GM23338 (cell line): ENCODE measurements around the gene STK32C. TPM values are rescaled to one million over a fixed set of nuclear protein-coding genes. Genes with fewer than 3 reads are reported as not detected.

ENCODE experiments used
- ATAC-seq: fragments of 200-7000 bp; cut with Tn5 transposase; 3 replicates; pipeline ENCODE4 v1.9.1; 2020
- DNase-seq: peaks from one replicate; pipeline ENCODE4 v3.0.0-alpha.2; 2015; ENCODE audit warnings: low spot score
- H2AFZ ChIP-seq: fragments of 200-600 bp; sonication (generic); 2 replicates; pipeline ENCODE4 v1.8.0; 2016; ENCODE audit warnings: antibody characterized with exemption, mild to moderate bottlenecking, moderate library complexity
- H3F3A ChIP-seq: fragments of 200-600 bp; sonication (generic); replicated peaks from 2 replicates; pipeline ENCODE4 v1.8.0; 2017; ENCODE audit warnings: antibody characterized with exemption, mixed run types, low read depth
- H3K27ac ChIP-seq: fragments of 200-600 bp; sonication (generic); 2 replicates; pipeline ENCODE4 v1.6.1; 2016; ENCODE audit warnings: low read depth
- H3K27me3 ChIP-seq: fragments of 200-600 bp; sonication (generic); 2 replicates; pipeline ENCODE4 v1.8.0; 2016; ENCODE audit warnings: mild to moderate bottlenecking, mixed run types, moderate library complexity; ENCODE audit not compliant: insufficient read depth
- H3K36me3 ChIP-seq: fragments of 200-600 bp; sonication (generic); 2 replicates; pipeline ENCODE4 v1.8.0; 2016; ENCODE audit warnings: mild to moderate bottlenecking; ENCODE audit not compliant: insufficient read depth
- H3K4me1 ChIP-seq: fragments of 200-600 bp; sonication (generic); 2 replicates; pipeline ENCODE4 v1.8.0; 2016; ENCODE audit warnings: mild to moderate bottlenecking, moderate library complexity; ENCODE audit not compliant: insufficient read depth
- H3K4me2 ChIP-seq: fragments of 200-600 bp; sonication (generic); 2 replicates; pipeline ENCODE4 v1.7.1; 2017; ENCODE audit warnings: mixed run types
- H3K4me3 ChIP-seq: fragments of 200-600 bp; sonication (generic); 2 replicates; pipeline ENCODE4 v1.6.1; 2016; ENCODE audit warnings: mixed run types
- H3K79me2 ChIP-seq: fragments of 200-600 bp; sonication (generic); replicated peaks from 2 replicates; pipeline ENCODE4 v1.8.0; 2017; ENCODE audit warnings: mild to moderate bottlenecking; ENCODE audit not compliant: insufficient read depth
- H3K9me2 ChIP-seq: fragments of 200-600 bp; sonication (generic); 2 replicates; pipeline ENCODE4 v1.8.0; 2017; ENCODE audit not compliant: insufficient read depth
- H4K20me1 ChIP-seq: fragments of 200-600 bp; sonication (generic); replicated peaks from 2 replicates; pipeline ENCODE4 v1.8.0; 2017; ENCODE audit warnings: mild to moderate bottlenecking; ENCODE audit not compliant: insufficient read depth
- H3K27ac Mint-ChIP-seq: 2 replicates; pipeline ENCODE4 v1.8.0; 2020; ENCODE audit warnings: inconsistent platforms, mild to moderate bottlenecking, moderate library complexity, mixed read lengths
- H3K27me3 Mint-ChIP-seq: 3 replicates; pipeline ENCODE4 v1.8.0; 2022; ENCODE audit warnings: low read depth, mild to moderate bottlenecking, moderate library complexity, mixed read lengths, inconsistent platforms; ENCODE audit not compliant: insufficient read depth, poor library complexity
- H3K36me3 Mint-ChIP-seq: 3 replicates; pipeline ENCODE4 v1.8.0; 2021; ENCODE audit warnings: low read depth, mild to moderate bottlenecking, inconsistent platforms, moderate library complexity, mixed read lengths
- H3K4me1 Mint-ChIP-seq: 3 replicates; pipeline ENCODE4 v1.8.0; 2020; ENCODE audit warnings: mild to moderate bottlenecking, inconsistent platforms, mixed read lengths
- H3K4me3 Mint-ChIP-seq: 3 replicates; pipeline ENCODE4 v1.8.0; 2021; ENCODE audit warnings: moderate library complexity, mild to moderate bottlenecking, inconsistent platforms, mixed read lengths
- H3K9me3 Mint-ChIP-seq: 3 replicates; pipeline ENCODE4 v1.8.0; 2020; ENCODE audit warnings: moderate library complexity, mild to moderate bottlenecking, inconsistent platforms, mixed read lengths
- CREB1 ChIP-seq: fragments of 250-450 bp; sonication (Bioruptor Pico); IDR thresholded peaks from 2 replicates; pipeline ENCODE4 v1.5.0; 2020; ENCODE audit warnings: low read depth, mild to moderate bottlenecking, moderate library complexity
- EZH2 ChIP-seq: fragments of 200-600 bp; sonication (generic); IDR thresholded peaks from one replicate; pipeline ENCODE4 v1.8.0; 2017; ENCODE audit warnings: antibody characterized with exemption, mild to moderate bottlenecking, low read depth; ENCODE audit not compliant: unreplicated experiment
- EZH2phosphoT487 ChIP-seq: fragments of 200-600 bp; sonication (generic); IDR thresholded peaks from one replicate; pipeline ENCODE4 v1.8.1; 2018; ENCODE audit warnings: antibody characterized with exemption; ENCODE audit not compliant: unreplicated experiment
- JUNB ChIP-seq: IDR thresholded peaks from one replicate; pipeline ENCODE4 v1.6.1; 2016; ENCODE audit warnings: antibody characterized with exemption; ENCODE audit not compliant: unreplicated experiment
- POLR2AphosphoS5 ChIP-seq: IDR thresholded peaks from 2 replicates; pipeline ENCODE4 v1.6.1; 2016; ENCODE audit warnings: antibody characterized with exemption, low read depth
- ZNF114 ChIP-seq: fragments of 250-450 bp; sonication (Bioruptor Pico); IDR thresholded peaks from 2 replicates; pipeline ENCODE4 v1.5.0; 2020; ENCODE audit warnings: mild to moderate bottlenecking, moderate library complexity
- ZNF331 ChIP-seq: fragments of 250-450 bp; sonication (Bioruptor Pico); IDR thresholded peaks from 2 replicates; pipeline ENCODE4 v1.5.0; 2020; ENCODE audit warnings: low read depth, mild to moderate bottlenecking, moderate library complexity
- polyA plus RNA-seq: library from polyadenylated mRNA; unstranded; fragments of >200 nt; fragmentation: Nextera tagmentation; extraction: Ambion mirVana; gene quantifications from 2 replicates; pipeline ENCODE4 v1.2.1, GENCODE V29; 2016
- total RNA-seq: library from RNA; depleted of rRNA; stranded (reverse); fragments of >200 nt; shearing (Covaris generic); gene quantifications from 2 replicates; pipeline ENCODE4 v1.2.3, GENCODE V29; 2014
- TF ChIP-seq, protein P1 (sequence below): IDR thresholded peaks from one replicate; pipeline ENCODE4 v1.6.1; 2018; ENCODE audit warnings: antibody characterized with exemption; ENCODE audit not compliant: unreplicated experiment
- TF ChIP-seq, protein P2 (sequence below): IDR thresholded peaks from 2 replicates; pipeline ENCODE4 v1.6.1; 2016; ENCODE audit warnings: antibody characterized with exemption
- TF ChIP-seq, protein P3 (sequence below), 2 experiments: fragments of 200-600 bp in 1 of 2; sonication (generic) in 1 of 2; conservative IDR thresholded peaks; 2 replicates each; pipeline versions ENCODE4 v1.5.1 to v1.6.1; 2016 to 2017; ENCODE audit warnings: antibody characterized with exemption in 2 of 2, low read depth in 2 of 2, mild to moderate bottlenecking in 2 of 2, moderate library complexity in 1 of 2
- TF ChIP-seq, protein P4 (sequence below): fragments of 250-450 bp; sonication (Bioruptor Pico); IDR thresholded peaks from 2 replicates; pipeline ENCODE4 v1.5.0; 2020; ENCODE audit warnings: mild to moderate bottlenecking, moderate library complexity

Gene STK32C
- total and polyA plus RNA-seq, 2 experiments from 2014 or later: 10.2 to 20.5 TPM

DNA sequence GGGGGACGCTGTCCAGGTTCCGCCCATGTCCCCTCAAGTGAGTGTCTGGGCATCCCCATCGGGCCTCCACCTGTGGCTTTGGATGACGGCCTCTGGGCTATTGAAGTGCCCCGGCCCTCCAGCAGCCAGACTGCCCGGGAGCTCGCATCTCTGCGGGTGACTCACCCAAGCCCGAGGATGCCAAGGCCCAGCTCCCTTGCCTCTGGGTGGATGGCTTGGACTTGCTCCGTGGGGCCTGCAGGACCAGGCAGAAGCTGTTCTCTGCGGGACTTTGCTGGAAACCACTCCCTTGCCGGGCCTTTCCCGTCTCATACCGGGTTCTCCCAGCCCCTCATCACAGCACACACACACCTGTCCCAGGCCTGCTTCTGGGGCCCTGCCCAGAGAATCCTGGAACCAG is 98.6 kb downstream of the STK32C start (continued):
- TF ChIP-seq, protein P1, sequence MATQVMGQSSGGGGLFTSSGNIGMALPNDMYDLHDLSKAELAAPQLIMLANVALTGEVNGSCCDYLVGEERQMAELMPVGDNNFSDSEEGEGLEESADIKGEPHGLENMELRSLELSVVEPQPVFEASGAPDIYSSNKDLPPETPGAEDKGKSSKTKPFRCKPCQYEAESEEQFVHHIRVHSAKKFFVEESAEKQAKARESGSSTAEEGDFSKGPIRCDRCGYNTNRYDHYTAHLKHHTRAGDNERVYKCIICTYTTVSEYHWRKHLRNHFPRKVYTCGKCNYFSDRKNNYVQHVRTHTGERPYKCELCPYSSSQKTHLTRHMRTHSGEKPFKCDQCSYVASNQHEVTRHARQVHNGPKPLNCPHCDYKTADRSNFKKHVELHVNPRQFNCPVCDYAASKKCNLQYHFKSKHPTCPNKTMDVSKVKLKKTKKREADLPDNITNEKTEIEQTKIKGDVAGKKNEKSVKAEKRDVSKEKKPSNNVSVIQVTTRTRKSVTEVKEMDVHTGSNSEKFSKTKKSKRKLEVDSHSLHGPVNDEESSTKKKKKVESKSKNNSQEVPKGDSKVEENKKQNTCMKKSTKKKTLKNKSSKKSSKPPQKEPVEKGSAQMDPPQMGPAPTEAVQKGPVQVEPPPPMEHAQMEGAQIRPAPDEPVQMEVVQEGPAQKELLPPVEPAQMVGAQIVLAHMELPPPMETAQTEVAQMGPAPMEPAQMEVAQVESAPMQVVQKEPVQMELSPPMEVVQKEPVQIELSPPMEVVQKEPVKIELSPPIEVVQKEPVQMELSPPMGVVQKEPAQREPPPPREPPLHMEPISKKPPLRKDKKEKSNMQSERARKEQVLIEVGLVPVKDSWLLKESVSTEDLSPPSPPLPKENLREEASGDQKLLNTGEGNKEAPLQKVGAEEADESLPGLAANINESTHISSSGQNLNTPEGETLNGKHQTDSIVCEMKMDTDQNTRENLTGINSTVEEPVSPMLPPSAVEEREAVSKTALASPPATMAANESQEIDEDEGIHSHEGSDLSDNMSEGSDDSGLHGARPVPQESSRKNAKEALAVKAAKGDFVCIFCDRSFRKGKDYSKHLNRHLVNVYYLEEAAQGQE: no peak
- TF ChIP-seq, protein P2, sequence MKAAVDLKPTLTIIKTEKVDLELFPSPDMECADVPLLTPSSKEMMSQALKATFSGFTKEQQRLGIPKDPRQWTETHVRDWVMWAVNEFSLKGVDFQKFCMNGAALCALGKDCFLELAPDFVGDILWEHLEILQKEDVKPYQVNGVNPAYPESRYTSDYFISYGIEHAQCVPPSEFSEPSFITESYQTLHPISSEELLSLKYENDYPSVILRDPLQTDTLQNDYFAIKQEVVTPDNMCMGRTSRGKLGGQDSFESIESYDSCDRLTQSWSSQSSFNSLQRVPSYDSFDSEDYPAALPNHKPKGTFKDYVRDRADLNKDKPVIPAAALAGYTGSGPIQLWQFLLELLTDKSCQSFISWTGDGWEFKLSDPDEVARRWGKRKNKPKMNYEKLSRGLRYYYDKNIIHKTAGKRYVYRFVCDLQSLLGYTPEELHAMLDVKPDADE: no peak
- no peak for TF ChIP-seq EZH2
- TF ChIP-seq CREB1 (CRISPR knock-in tag): no peak
- no peak for TF ChIP-seq ZNF114 (CRISPR knock-in tag)

DNA sequence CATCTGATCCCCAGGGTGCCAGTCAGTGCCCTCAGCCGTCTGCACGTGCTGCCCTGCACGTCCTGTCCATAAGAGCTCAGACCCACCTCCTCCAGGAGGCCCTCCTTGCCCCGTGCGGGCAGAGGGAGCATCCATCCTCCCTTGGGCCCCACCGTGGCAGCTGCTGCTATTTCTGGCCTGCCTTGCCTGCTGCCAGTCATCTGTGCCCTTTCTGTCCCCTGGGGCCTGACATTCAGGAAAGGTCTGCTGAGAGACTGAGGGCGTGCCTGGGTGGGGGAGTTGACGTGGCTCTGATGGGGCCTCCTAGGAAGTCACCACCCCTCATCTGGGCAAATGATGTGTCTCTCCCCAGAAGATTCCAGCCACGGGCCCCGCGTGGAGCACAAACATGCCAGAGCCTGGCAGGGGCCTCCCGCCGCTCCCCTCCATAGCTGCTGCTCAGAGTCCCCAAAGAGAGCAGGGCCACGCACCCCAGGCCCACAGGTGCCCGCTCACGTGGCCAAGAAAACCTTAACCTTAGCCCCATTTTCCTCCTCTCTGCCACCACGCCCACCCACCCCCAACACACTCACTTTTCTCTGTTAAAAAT is 99.2 kb downstream of the STK32C start:
- no peak for ATAC-seq
- Mint-ChIP-seq H3K27ac (no peak overlapping the region), H3K4me1 (no peaks in the 10 kb centered on the region), H3K4me3 (no peak overlapping the region), H3K27me3 (peaks cover 4% of the 10 kb centered on the region), H3K36me3 (peaks cover 2% of the 10 kb centered on the region; the same call in 2 of the 3 replicates), H3K9me3 (peaks cover 2% of the 10 kb centered on the region; the same call in 1 of the 3 replicates)
- no peaks in the 10 kb centered on the region for H3F3A ChIP-seq
- no peaks in the 10 kb centered on the region for H4K20me1 ChIP-seq
- no peak overlapping the region for H3K4me2 ChIP-seq
- no peak overlapping the region for H3K27ac ChIP-seq
- no peaks in the 10 kb centered on the region for H3K9me2 ChIP-seq
- H3K4me1 ChIP-seq: no peaks in the 10 kb centered on the region
- no peaks in the 10 kb centered on the region for H3K36me3 ChIP-seq
- H3K27me3 ChIP-seq: no peaks in the 10 kb centered on the region
- no peak overlapping the region for H3K4me3 ChIP-seq
- DNase-seq: no peak
- no peak overlapping the region for H2AFZ ChIP-seq
- H3K79me2 ChIP-seq: no peaks in the 10 kb centered on the region
- no peak for TF ChIP-seq EZH2
- TF ChIP-seq, protein P3, sequence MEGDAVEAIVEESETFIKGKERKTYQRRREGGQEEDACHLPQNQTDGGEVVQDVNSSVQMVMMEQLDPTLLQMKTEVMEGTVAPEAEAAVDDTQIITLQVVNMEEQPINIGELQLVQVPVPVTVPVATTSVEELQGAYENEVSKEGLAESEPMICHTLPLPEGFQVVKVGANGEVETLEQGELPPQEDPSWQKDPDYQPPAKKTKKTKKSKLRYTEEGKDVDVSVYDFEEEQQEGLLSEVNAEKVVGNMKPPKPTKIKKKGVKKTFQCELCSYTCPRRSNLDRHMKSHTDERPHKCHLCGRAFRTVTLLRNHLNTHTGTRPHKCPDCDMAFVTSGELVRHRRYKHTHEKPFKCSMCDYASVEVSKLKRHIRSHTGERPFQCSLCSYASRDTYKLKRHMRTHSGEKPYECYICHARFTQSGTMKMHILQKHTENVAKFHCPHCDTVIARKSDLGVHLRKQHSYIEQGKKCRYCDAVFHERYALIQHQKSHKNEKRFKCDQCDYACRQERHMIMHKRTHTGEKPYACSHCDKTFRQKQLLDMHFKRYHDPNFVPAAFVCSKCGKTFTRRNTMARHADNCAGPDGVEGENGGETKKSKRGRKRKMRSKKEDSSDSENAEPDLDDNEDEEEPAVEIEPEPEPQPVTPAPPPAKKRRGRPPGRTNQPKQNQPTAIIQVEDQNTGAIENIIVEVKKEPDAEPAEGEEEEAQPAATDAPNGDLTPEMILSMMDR (conservative IDR thresholded peaks at IDR 0.05; ENCODE audit: low read depth in 2 of 2): no peak
- TF ChIP-seq, protein P4, sequence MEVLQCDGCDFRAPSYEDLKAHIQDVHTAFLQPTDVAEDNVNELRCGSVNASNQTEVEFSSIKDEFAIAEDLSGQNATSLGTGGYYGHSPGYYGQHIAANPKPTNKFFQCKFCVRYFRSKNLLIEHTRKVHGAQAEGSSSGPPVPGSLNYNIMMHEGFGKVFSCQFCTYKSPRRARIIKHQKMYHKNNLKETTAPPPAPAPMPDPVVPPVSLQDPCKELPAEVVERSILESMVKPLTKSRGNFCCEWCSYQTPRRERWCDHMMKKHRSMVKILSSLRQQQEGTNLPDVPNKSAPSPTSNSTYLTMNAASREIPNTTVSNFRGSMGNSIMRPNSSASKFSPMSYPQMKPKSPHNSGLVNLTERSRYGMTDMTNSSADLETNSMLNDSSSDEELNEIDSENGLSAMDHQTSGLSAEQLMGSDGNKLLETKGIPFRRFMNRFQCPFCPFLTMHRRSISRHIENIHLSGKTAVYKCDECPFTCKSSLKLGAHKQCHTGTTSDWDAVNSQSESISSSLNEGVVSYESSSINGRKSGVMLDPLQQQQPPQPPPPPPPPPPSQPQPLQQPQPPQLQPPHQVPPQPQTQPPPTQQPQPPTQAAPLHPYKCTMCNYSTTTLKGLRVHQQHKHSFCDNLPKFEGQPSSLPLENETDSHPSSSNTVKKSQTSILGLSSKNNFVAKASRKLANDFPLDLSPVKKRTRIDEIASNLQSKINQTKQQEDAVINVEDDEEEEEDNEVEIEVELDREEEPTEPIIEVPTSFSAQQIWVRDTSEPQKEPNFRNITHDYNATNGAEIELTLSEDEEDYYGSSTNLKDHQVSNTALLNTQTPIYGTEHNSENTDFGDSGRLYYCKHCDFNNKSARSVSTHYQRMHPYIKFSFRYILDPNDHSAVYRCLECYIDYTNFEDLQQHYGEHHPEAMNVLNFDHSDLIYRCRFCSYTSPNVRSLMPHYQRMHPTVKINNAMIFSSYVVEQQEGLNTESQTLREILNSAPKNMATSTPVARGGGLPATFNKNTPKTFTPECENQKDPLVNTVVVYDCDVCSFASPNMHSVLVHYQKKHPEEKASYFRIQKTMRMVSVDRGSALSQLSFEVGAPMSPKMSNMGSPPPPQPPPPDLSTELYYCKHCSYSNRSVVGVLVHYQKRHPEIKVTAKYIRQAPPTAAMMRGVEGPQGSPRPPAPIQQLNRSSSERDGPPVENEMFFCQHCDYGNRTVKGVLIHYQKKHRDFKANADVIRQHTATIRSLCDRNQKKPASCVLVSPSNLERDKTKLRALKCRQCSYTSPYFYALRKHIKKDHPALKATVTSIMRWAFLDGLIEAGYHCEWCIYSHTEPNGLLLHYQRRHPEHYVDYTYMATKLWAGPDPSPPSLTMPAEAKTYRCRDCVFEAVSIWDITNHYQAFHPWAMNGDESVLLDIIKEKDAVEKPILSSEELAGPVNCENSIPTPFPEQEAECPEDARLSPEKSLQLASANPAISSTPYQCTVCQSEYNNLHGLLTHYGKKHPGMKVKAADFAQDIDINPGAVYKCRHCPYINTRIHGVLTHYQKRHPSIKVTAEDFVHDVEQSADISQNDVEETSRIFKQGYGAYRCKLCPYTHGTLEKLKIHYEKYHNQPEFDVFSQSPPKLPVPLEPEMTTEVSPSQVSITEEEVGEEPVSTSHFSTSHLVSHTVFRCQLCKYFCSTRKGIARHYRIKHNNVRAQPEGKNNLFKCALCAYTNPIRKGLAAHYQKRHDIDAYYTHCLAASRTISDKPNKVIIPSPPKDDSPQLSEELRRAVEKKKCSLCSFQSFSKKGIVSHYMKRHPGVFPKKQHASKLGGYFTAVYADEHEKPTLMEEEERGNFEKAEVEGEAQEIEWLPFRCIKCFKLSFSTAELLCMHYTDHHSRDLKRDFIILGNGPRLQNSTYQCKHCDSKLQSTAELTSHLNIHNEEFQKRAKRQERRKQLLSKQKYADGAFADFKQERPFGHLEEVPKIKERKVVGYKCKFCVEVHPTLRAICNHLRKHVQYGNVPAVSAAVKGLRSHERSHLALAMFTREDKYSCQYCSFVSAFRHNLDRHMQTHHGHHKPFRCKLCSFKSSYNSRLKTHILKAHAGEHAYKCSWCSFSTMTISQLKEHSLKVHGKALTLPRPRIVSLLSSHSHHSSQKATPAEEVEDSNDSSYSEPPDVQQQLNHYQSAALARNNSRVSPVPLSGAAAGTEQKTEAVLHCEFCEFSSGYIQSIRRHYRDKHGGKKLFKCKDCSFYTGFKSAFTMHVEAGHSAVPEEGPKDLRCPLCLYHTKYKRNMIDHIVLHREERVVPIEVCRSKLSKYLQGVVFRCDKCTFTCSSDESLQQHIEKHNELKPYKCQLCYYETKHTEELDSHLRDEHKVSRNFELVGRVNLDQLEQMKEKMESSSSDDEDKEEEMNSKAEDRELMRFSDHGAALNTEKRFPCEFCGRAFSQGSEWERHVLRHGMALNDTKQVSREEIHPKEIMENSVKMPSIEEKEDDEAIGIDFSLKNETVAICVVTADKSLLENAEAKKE: no peak
- no peak for TF ChIP-seq POLR2AphosphoS5
- TF ChIP-seq ZNF331 (CRISPR knock-in tag): no peak
- no peak for TF ChIP-seq JUNB
- TF ChIP-seq EZH2phosphoT487: no peak
- TF ChIP-seq ZNF114 (CRISPR knock-in tag): no peak
